C4-2B (cell line): Measurements from ENCODE around the gene C9orf43.
"Not testable (repeated sequence)": the region's sequence is repeated elsewhere in the genome, so short reads cannot be mapped to it uniquely, and the experiment has no call there.

Experiments
- CTCF ChIP-seq: fragments of 450-650 bp; conservative IDR thresholded peaks from 2 replicates; pipeline ENCODE4 v1.5.1; 2017; ENCODE audit warnings: mild to moderate bottlenecking
- ZFX ChIP-seq: fragments of 450-650 bp; IDR thresholded peaks from 2 replicates; pipeline ENCODE4 v1.6.1; 2017

GRCh38 chr9:113379829-113380210 lies 30.7 kb upstream of the C9orf43 start:
- not testable (repeated sequence) for TF ChIP-seq CTCF, ZFX
